OCI-LY7 (cell line): ENCODE results near the gene CTPS1. TPM values are rescaled to one million over a fixed set of nuclear protein-coding genes. Genes with fewer than 3 reads are reported as not detected.

Experiments used
- BruUV-seq: library from RNA; stranded (reverse); fragments of 400-500 nt; replicated peaks from 2 replicates; lab custom pipeline; 2021; lab: Mats Ljungman, UMichigan
- CTCF ChIA-PET: fragments of 300-600 bp; sonication (Branson Sonifier 250); formaldehyde crosslinking; loops from one replicate; lab custom pipeline; 2022; ENCODE audit warnings: antibody characterized with exemption; ENCODE audit not compliant: unreplicated experiment; lab: Charles Lee
- POLR2A ChIA-PET: fragments of 300-600 bp; sonication (Branson Sonifier 250); formaldehyde crosslinking; loops from one replicate; lab custom pipeline; 2022; ENCODE audit warnings: antibody characterized with exemption; lab: Charles Lee
- DNase-seq: peaks from one replicate; pipeline ENCODE4 v3.0.0-alpha.2; 2015; ENCODE audit warnings: low spot score
- H2AFZ ChIP-seq: fragments of 200-600 bp; sonication (generic), shearing (Covaris generic); 2 replicates; pipeline ENCODE4 v1.6.1; 2014; ENCODE audit warnings: mild to moderate bottlenecking, antibody characterized with exemption, low read length, moderate library complexity
- H3K27ac ChIP-seq: fragments of 200-600 bp; sonication (generic); 2 replicates; pipeline ENCODE4 v1.5.1; 2014; ENCODE audit warnings: mixed run types, low read depth, mild to moderate bottlenecking, moderate library complexity, low read length, inconsistent platforms; ENCODE audit not compliant: poor library complexity, severe bottlenecking
- H3K36me3 ChIP-seq: fragments of 200-600 bp; sonication (generic); 2 replicates; pipeline ENCODE4 v1.6.1; 2014; ENCODE audit warnings: mild to moderate bottlenecking, antibody characterized with exemption, low read length, moderate library complexity, mixed read lengths; ENCODE audit not compliant: insufficient read depth
- H3K4me1 ChIP-seq: fragments of 200-600 bp; sonication (generic); 2 replicates; pipeline ENCODE4 v1.5.1; 2014; ENCODE audit warnings: mild to moderate bottlenecking, low read length; ENCODE audit not compliant: insufficient read depth, poor library complexity, severe bottlenecking
- H3K4me2 ChIP-seq: fragments of 200-600 bp; sonication (generic); 2 replicates; pipeline ENCODE4 v1.6.1; 2014; ENCODE audit warnings: mild to moderate bottlenecking, low read length
- H3K4me3 ChIP-seq: fragments of 200-600 bp; sonication (generic); 2 replicates; pipeline ENCODE4 v1.5.1; 2014; ENCODE audit warnings: mild to moderate bottlenecking, low read depth, low read length; ENCODE audit not compliant: poor library complexity, severe bottlenecking
- H3K79me2 ChIP-seq: fragments of 200-600 bp; sonication (generic); 2 replicates; pipeline ENCODE4 v1.6.1; 2016; ENCODE audit warnings: low read depth, mild to moderate bottlenecking, low read length, moderate library complexity, mixed read lengths; ENCODE audit not compliant: insufficient read depth
- H3K9me2 ChIP-seq: fragments of 200-600 bp; sonication (generic); 2 replicates; pipeline ENCODE4 v1.6.1; 2016; ENCODE audit warnings: mild to moderate bottlenecking, low read length, mixed read lengths; ENCODE audit not compliant: insufficient read depth
- H3K9me3 ChIP-seq: fragments of 200-600 bp; sonication (generic); 2 replicates; pipeline ENCODE4 v1.6.1; 2014; ENCODE audit warnings: mild to moderate bottlenecking, mixed run types, low read length, mixed read lengths
- H4K20me1 ChIP-seq: fragments of 200-600 bp; sonication (generic); 2 replicates; pipeline ENCODE4 v1.6.1; 2014; ENCODE audit warnings: mild to moderate bottlenecking, antibody characterized with exemption, low read length, moderate library complexity, mixed read lengths; ENCODE audit not compliant: insufficient read depth
- CTCF ChIP-seq: fragments of 200-600 bp; sonication (generic); conservative IDR thresholded peaks from 2 replicates; pipeline ENCODE4 v1.5.1; 2014; ENCODE audit warnings: mild to moderate bottlenecking, antibody characterized with exemption, low read length, moderate library complexity, mixed read lengths
- EZH2phosphoT487 ChIP-seq: fragments of 200-600 bp; sonication (generic); IDR thresholded peaks from 2 replicates; pipeline ENCODE4 v1.6.1; 2018; ENCODE audit warnings: low read depth, borderline replicate concordance, mild to moderate bottlenecking, mixed run types, antibody characterized with exemption, low read length, moderate library complexity, mixed read lengths
- intact Hi-C: fragments of 100-400 bp; cut with micrococcal nuclease; formaldehyde crosslinking; loops from one replicate; pipeline ENCODE4 v1.10.0; 2022; ENCODE audit not compliant: unreplicated experiment
- total RNA-seq, 2 experiments: library from RNA; depleted of rRNA in 1 of 2; stranded (reverse); fragments of >200 nt in 1 of 2; shearing (Covaris generic) in 1 of 2; gene quantifications; 2 replicates each; pipeline ENCODE4 v1.2.3, GENCODE V29; 2014 to 2022

The CTPS1 gene
- total RNA-seq, 2 experiments from 2014 or later, result 58.9 to 117 TPM

- H3K79me2 ChIP-seq, result peaks cover 53% of the 10 kb centered on the region
- no peak overlapping the region for H2AFZ ChIP-seq
- no peak for TF ChIP-seq EZH2phosphoT487
- no peak for TF ChIP-seq CTCF
- peaks cover 67% of the 10 kb centered on the region for H3K36me3 ChIP-seq
- no peaks in the 10 kb centered on the region for H3K9me2 ChIP-seq
- CTCF ChIA-PET, result no interaction called here
- peak overlapping the region; percentile 100 for H3K4me3 ChIP-seq
- H3K4me1 ChIP-seq, result peaks cover 25% of the 10 kb centered on the region
- no peak for DNase-seq
- intact Hi-C loops, result loop anchor here (2.0 kb wide), 1 partner anchor 21 kb away; no protein-coding TSS in a partner anchor
- H3K4me2 ChIP-seq, result peak overlapping the region; percentile 83
- no TSS peak for BruUV-seq
- no peaks in the 10 kb centered on the region for H3K9me3 ChIP-seq
- no peak overlapping the region for H3K27ac ChIP-seq
- peaks cover 36% of the 10 kb centered on the region for H4K20me1 ChIP-seq
- POLR2A ChIA-PET, result interaction anchor here (0.8 to 1.0 kb wide), 2 partner anchors 13 to 22 kb away, joined by 3 read pairs; no protein-coding TSS in a partner anchor
Observed at GRCh38 chr1:40981691-40982448, 2.4 kb downstream of the CTPS1 start.

- H3K36me3 ChIP-seq, result peaks cover 76% of the 10 kb centered on the region
- POLR2A ChIA-PET, result interaction anchor here (0.5 to 1.0 kb wide), 4 partner anchors 10 to 21 kb away, joined by 3 read pairs; no protein-coding TSS in a partner anchor
Observed at GRCh38 chr1:40982721-40983120, 3.2 kb downstream of the CTPS1 start.

More at GRCh38 chr1:40982721-40983120, 3.2 kb downstream of the CTPS1 start:
- Histone ChIP-seq H4K20me1 (peaks cover 36% of the 10 kb centered on the region), H3K9me3 (no peaks in the 10 kb centered on the region), H3K4me1 (peaks cover 25% of the 10 kb centered on the region), H3K27ac (no peak overlapping the region), H3K4me3 (no peak overlapping the region), H3K79me2 (peaks cover 53% of the 10 kb centered on the region), H3K9me2 (no peaks in the 10 kb centered on the region), H2AFZ (no peak overlapping the region), H3K4me2 (peak overlapping the region; percentile 29; the same call in 1 of the 2 replicates)
- TF ChIP-seq EZH2phosphoT487 (no peak), CTCF (no peak)
- intact Hi-C loops, result no loop called here
- no peak for DNase-seq
- no TSS peak for BruUV-seq
- CTCF ChIA-PET, result no interaction called here
